GM23338 (cell line): ENCODE data around the gene GOLGA1. TPM values are rescaled to one million over a fixed set of nuclear protein-coding genes. Genes with fewer than 3 reads are reported as not detected.

ENCODE experiments used
- ATAC-seq: fragments of 200-7000 bp; cut with Tn5 transposase; 3 replicates; pipeline ENCODE4 v1.9.1; 2020
- DNase-seq: peaks from one replicate; pipeline ENCODE4 v3.0.0-alpha.2; 2015; ENCODE audit warnings: low spot score
- H2AFZ ChIP-seq: fragments of 200-600 bp; sonication (generic); 2 replicates; pipeline ENCODE4 v1.8.0; 2016; ENCODE audit warnings: antibody characterized with exemption, mild to moderate bottlenecking, moderate library complexity
- H3F3A ChIP-seq: fragments of 200-600 bp; sonication (generic); replicated peaks from 2 replicates; pipeline ENCODE4 v1.8.0; 2017; ENCODE audit warnings: antibody characterized with exemption, mixed run types, low read depth
- H3K27ac ChIP-seq: fragments of 200-600 bp; sonication (generic); 2 replicates; pipeline ENCODE4 v1.6.1; 2016; ENCODE audit warnings: low read depth
- H3K27me3 ChIP-seq: fragments of 200-600 bp; sonication (generic); 2 replicates; pipeline ENCODE4 v1.8.0; 2016; ENCODE audit warnings: mild to moderate bottlenecking, mixed run types, moderate library complexity; ENCODE audit not compliant: insufficient read depth
- H3K36me3 ChIP-seq: fragments of 200-600 bp; sonication (generic); 2 replicates; pipeline ENCODE4 v1.8.0; 2016; ENCODE audit warnings: mild to moderate bottlenecking; ENCODE audit not compliant: insufficient read depth
- H3K4me1 ChIP-seq: fragments of 200-600 bp; sonication (generic); 2 replicates; pipeline ENCODE4 v1.8.0; 2016; ENCODE audit warnings: mild to moderate bottlenecking, moderate library complexity; ENCODE audit not compliant: insufficient read depth
- H3K4me2 ChIP-seq: fragments of 200-600 bp; sonication (generic); 2 replicates; pipeline ENCODE4 v1.7.1; 2017; ENCODE audit warnings: mixed run types
- H3K4me3 ChIP-seq: fragments of 200-600 bp; sonication (generic); 2 replicates; pipeline ENCODE4 v1.6.1; 2016; ENCODE audit warnings: mixed run types
- H3K79me2 ChIP-seq: fragments of 200-600 bp; sonication (generic); replicated peaks from 2 replicates; pipeline ENCODE4 v1.8.0; 2017; ENCODE audit warnings: mild to moderate bottlenecking; ENCODE audit not compliant: insufficient read depth
- H3K9me2 ChIP-seq: fragments of 200-600 bp; sonication (generic); 2 replicates; pipeline ENCODE4 v1.8.0; 2017; ENCODE audit not compliant: insufficient read depth
- H4K20me1 ChIP-seq: fragments of 200-600 bp; sonication (generic); replicated peaks from 2 replicates; pipeline ENCODE4 v1.8.0; 2017; ENCODE audit warnings: mild to moderate bottlenecking; ENCODE audit not compliant: insufficient read depth
- H3K27ac Mint-ChIP-seq: 2 replicates; pipeline ENCODE4 v1.8.0; 2020; ENCODE audit warnings: inconsistent platforms, mild to moderate bottlenecking, moderate library complexity, mixed read lengths
- H3K27me3 Mint-ChIP-seq: 3 replicates; pipeline ENCODE4 v1.8.0; 2022; ENCODE audit warnings: low read depth, mild to moderate bottlenecking, moderate library complexity, mixed read lengths, inconsistent platforms; ENCODE audit not compliant: insufficient read depth, poor library complexity
- H3K36me3 Mint-ChIP-seq: 3 replicates; pipeline ENCODE4 v1.8.0; 2021; ENCODE audit warnings: low read depth, mild to moderate bottlenecking, inconsistent platforms, moderate library complexity, mixed read lengths
- H3K4me1 Mint-ChIP-seq: 3 replicates; pipeline ENCODE4 v1.8.0; 2020; ENCODE audit warnings: mild to moderate bottlenecking, inconsistent platforms, mixed read lengths
- H3K4me3 Mint-ChIP-seq: 3 replicates; pipeline ENCODE4 v1.8.0; 2021; ENCODE audit warnings: moderate library complexity, mild to moderate bottlenecking, inconsistent platforms, mixed read lengths
- H3K9me3 Mint-ChIP-seq: 3 replicates; pipeline ENCODE4 v1.8.0; 2020; ENCODE audit warnings: moderate library complexity, mild to moderate bottlenecking, inconsistent platforms, mixed read lengths
- EZH2 ChIP-seq: fragments of 200-600 bp; sonication (generic); IDR thresholded peaks from one replicate; pipeline ENCODE4 v1.8.0; 2017; ENCODE audit warnings: antibody characterized with exemption, mild to moderate bottlenecking, low read depth; ENCODE audit not compliant: unreplicated experiment
- NANOG ChIP-seq: IDR thresholded peaks from 2 replicates; pipeline ENCODE4 v1.6.1; 2016; ENCODE audit warnings: antibody characterized with exemption, borderline replicate concordance
- REST ChIP-seq: IDR thresholded peaks from one replicate; pipeline ENCODE4 v1.6.1; 2018; ENCODE audit warnings: antibody characterized with exemption; ENCODE audit not compliant: unreplicated experiment
- ZNF462 ChIP-seq: fragments of 250-450 bp; sonication (Bioruptor Pico); IDR thresholded peaks from 2 replicates; pipeline ENCODE4 v1.5.0; 2020; ENCODE audit warnings: mild to moderate bottlenecking, moderate library complexity
- polyA plus RNA-seq: library from polyadenylated mRNA; unstranded; fragments of >200 nt; fragmentation: Nextera tagmentation; extraction: Ambion mirVana; gene quantifications from 2 replicates; pipeline ENCODE4 v1.2.1, GENCODE V29; 2016
- total RNA-seq: library from RNA; depleted of rRNA; stranded (reverse); fragments of >200 nt; shearing (Covaris generic); gene quantifications from 2 replicates; pipeline ENCODE4 v1.2.3, GENCODE V29; 2014

Gene GOLGA1
- total and polyA plus RNA-seq, 2 experiments from 2014 or later, result 6.1 to 8.0 TPM

- H4K20me1 ChIP-seq, result peaks cover 3% of the 10 kb centered on the region; the same call in 1 of the 2 replicates
- Mint-ChIP-seq H3K9me3 (no peaks in the 10 kb centered on the region), H3K36me3 (peaks cover 3% of the 10 kb centered on the region; the same call in 2 of the 3 replicates), H3K4me3 (no peak overlapping the region), H3K27ac (no peak overlapping the region), H3K4me1 (peaks cover 4% of the 10 kb centered on the region; the same call in 2 of the 3 replicates), H3K27me3 (peaks cover 3% of the 10 kb centered on the region)
- H3K4me3 ChIP-seq, result no peak overlapping the region
- ATAC-seq (no peak), DNase-seq (no peak)
- no peak for TF ChIP-seq NANOG
- no peak for TF ChIP-seq EZH2
- no peak for TF ChIP-seq REST
- TF ChIP-seq ZNF462 (CRISPR knock-in tag), result no peak
- H3K4me1 ChIP-seq, result no peaks in the 10 kb centered on the region
- no peaks in the 10 kb centered on the region for H3K27me3 ChIP-seq
- H3K9me2 ChIP-seq, result no peaks in the 10 kb centered on the region
- no peaks in the 10 kb centered on the region for H3F3A ChIP-seq
- no peak overlapping the region for H2AFZ ChIP-seq
- no peaks in the 10 kb centered on the region for H3K79me2 ChIP-seq
- no peak overlapping the region for H3K4me2 ChIP-seq
- no peaks in the 10 kb centered on the region; the same call in 1 of the 2 replicates for H3K36me3 ChIP-seq
- H3K27ac ChIP-seq, result no peak overlapping the region
These were observed 39.5 kb upstream of the GOLGA1 start for GRCh38 chr9:124980431-124980830.
